ENCODE measurements around the gene COLGALT1. TPM values are rescaled to one million over a fixed set of nuclear protein-coding genes. Genes with fewer than 3 reads are reported as not detected.

COLGALT1 gene
- total and polyA plus RNA-seq, 2 experiments from 2014 or later: 18.2 to 63.4 TPM

- no peaks in the 10 kb centered on the region for H3K36me3 ChIP-seq (ENCODE audit: insufficient read depth)
- Mint-ChIP-seq H3K4me3 (peak overlapping the region; percentile 83), H3K27ac (no peak overlapping the region), H3K27me3 (ENCODE audit: insufficient read depth, low read depth, poor library complexity) (peaks cover 15% of the 10 kb centered on the region), H3K4me1 (peaks cover 6% of the 10 kb centered on the region; the same call in 1 of the 3 replicates), H3K36me3 (ENCODE audit: low read depth) (no peaks in the 10 kb centered on the region; the same call in 2 of the 3 replicates), H3K9me3 (no peaks in the 10 kb centered on the region)
- H3K27me3 ChIP-seq (ENCODE audit: insufficient read depth): peaks cover 18% of the 10 kb centered on the region; the same call in 1 of the 2 replicates
- H2AFZ ChIP-seq: peak overlapping the region; percentile 93
- H3K4me2 ChIP-seq: peak overlapping the region; percentile 90
- H3F3A ChIP-seq (replicated peaks; ENCODE audit: low read depth): 0 out of 2 replicates have a peak, but pooled peaks cover 3% of the 10 kb centered on the region
- peak; percentile 100 for DNase-seq (ENCODE audit: low spot score)
- no peaks in the 10 kb centered on the region for H3K79me2 ChIP-seq (replicated peaks; ENCODE audit: insufficient read depth)
- no peaks in the 10 kb centered on the region; the same call in 1 of the 2 replicates for H3K4me1 ChIP-seq (ENCODE audit: insufficient read depth)
- no peaks in the 10 kb centered on the region; the same call in 1 of the 2 replicates for H4K20me1 ChIP-seq (replicated peaks; ENCODE audit: insufficient read depth)
- peak overlapping the region; percentile 85 for H3K4me3 ChIP-seq
- peak; percentile 89 for ATAC-seq
- no peaks in the 10 kb centered on the region for H3K9me2 ChIP-seq (ENCODE audit: insufficient read depth)
- TF ChIP-seq REST (IDR thresholded peaks at IDR 0.05; ENCODE audit: unreplicated experiment) (peak; percentile 86), JUNB (IDR thresholded peaks at IDR 0.05; ENCODE audit: unreplicated experiment) (no peak), ZNF331 (CRISPR knock-in tag; IDR thresholded peaks at IDR 0.05; ENCODE audit: low read depth) (no peak), CTCF (conservative IDR thresholded peaks at IDR 0.05; ENCODE audit: low read depth in 2 of 2) (peak in 1 of 2 experiments; percentile 67; a peak in 2 of 4 replicates), STAT1 (IDR thresholded peaks at IDR 0.05; ENCODE audit: unreplicated experiment) (no peak), EZH2phosphoT487 (IDR thresholded peaks at IDR 0.05; ENCODE audit: unreplicated experiment) (no peak), EZH2 (IDR thresholded peaks at IDR 0.05; ENCODE audit: low read depth, unreplicated experiment) (no peak), ZNF114 (CRISPR knock-in tag; IDR thresholded peaks at IDR 0.05) (no peak), ETS1 (IDR thresholded peaks at IDR 0.05) (no peak), CREB1 (CRISPR knock-in tag; IDR thresholded peaks at IDR 0.05; ENCODE audit: low read depth) (no peak), POLR2AphosphoS5 (IDR thresholded peaks at IDR 0.05; ENCODE audit: low read depth) (peak; percentile 75), NANOG (IDR thresholded peaks at IDR 0.05; ENCODE audit: borderline replicate concordance) (no peak), ZNF462 (CRISPR knock-in tag; IDR thresholded peaks at IDR 0.05) (no peak)
- H3K27ac ChIP-seq (ENCODE audit: low read depth): no peak overlapping the region
These were observed 16.0 kb upstream of the COLGALT1 start for GRCh38 chr19:17539238-17540117.
